WTC11 (cell line): Measurements from ENCODE around the gene CFAP20DC.

Experiments
- CTCF ChIP-seq: fragments of 200-600 bp; IDR thresholded peaks from 2 replicates; pipeline ENCODE4 v1.8.0; 2022; ENCODE audit warnings: antibody characterized with exemption
- MAX ChIP-seq: sonication (generic); formaldehyde crosslinking; IDR thresholded peaks from 2 replicates; pipeline ENCODE4 v1.8.0; 2022; ENCODE audit warnings: mild to moderate bottlenecking, missing genetic modification reagents
- NR3C1 ChIP-seq: sonication (generic); formaldehyde crosslinking; conservative IDR thresholded peaks from 2 replicates; pipeline ENCODE4 v1.8.1; 2023; ENCODE audit warnings: low read depth, mild to moderate bottlenecking, missing genetic modification reagents
- RORB ChIP-seq: fragments of 250-450 bp; sonication (Bioruptor Pico); IDR thresholded peaks from 2 replicates; pipeline ENCODE4 v1.9.0; 2021; ENCODE audit warnings: mild to moderate bottlenecking
- SP1 ChIP-seq: sonication (generic); formaldehyde crosslinking; conservative IDR thresholded peaks from 2 replicates; pipeline ENCODE4 v1.8.1; 2022; ENCODE audit warnings: missing genetic modification reagents
- USF2 ChIP-seq: sonication (generic); formaldehyde crosslinking; IDR thresholded peaks from 2 replicates; pipeline ENCODE4 v1.8.1; 2023; ENCODE audit warnings: mild to moderate bottlenecking, missing genetic modification reagents, moderate library complexity
- ZBTB21 ChIP-seq: sonication (generic); formaldehyde crosslinking; IDR thresholded peaks from 2 replicates; pipeline ENCODE4 v1.8.1; 2023; ENCODE audit warnings: mild to moderate bottlenecking, missing genetic modification reagents, borderline replicate concordance
- ZNF138 ChIP-seq: sonication (generic); formaldehyde crosslinking; conservative IDR thresholded peaks from 2 replicates; pipeline ENCODE4 v1.8.1; 2022; ENCODE audit warnings: mild to moderate bottlenecking, moderate library complexity, missing genetic modification reagents
- TF ChIP-seq, protein P1 (sequence below): sonication (generic); formaldehyde crosslinking; IDR thresholded peaks from 2 replicates; pipeline ENCODE4 v1.8.0; 2022; ENCODE audit warnings: mild to moderate bottlenecking, missing genetic modification reagents
- TF ChIP-seq, protein P2 (sequence below): sonication (generic); formaldehyde crosslinking; IDR thresholded peaks from 2 replicates; pipeline ENCODE4 v1.8.1; 2022; ENCODE audit warnings: low read depth, missing genetic modification reagents, borderline replicate concordance
- TF ChIP-seq, protein P3 (sequence below): sonication (generic); formaldehyde crosslinking; IDR thresholded peaks from 2 replicates; pipeline ENCODE4 v1.8.1; 2023; ENCODE audit warnings: mild to moderate bottlenecking, moderate library complexity, missing genetic modification reagents
- TF ChIP-seq, protein P4 (sequence below): sonication (generic); formaldehyde crosslinking; IDR thresholded peaks from 2 replicates; pipeline ENCODE4 v1.8.0; 2023; ENCODE audit warnings: missing genetic modification reagents

- TF ChIP-seq CTCF (no peak), MAX (CRISPR knock-in tag) (no peak), NR3C1 (CRISPR knock-in tag) (no peak), USF2 (no peak), ZNF138 (no peak), SP1 (CRISPR knock-in tag) (no peak), ZBTB21 (CRISPR knock-in tag) (no peak), RORB (CRISPR knock-in tag) (no peak)
- TF ChIP-seq, protein P1, sequence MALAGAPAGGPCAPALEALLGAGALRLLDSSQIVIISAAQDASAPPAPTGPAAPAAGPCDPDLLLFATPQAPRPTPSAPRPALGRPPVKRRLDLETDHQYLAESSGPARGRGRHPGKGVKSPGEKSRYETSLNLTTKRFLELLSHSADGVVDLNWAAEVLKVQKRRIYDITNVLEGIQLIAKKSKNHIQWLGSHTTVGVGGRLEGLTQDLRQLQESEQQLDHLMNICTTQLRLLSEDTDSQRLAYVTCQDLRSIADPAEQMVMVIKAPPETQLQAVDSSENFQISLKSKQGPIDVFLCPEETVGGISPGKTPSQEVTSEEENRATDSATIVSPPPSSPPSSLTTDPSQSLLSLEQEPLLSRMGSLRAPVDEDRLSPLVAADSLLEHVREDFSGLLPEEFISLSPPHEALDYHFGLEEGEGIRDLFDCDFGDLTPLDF (CRISPR knock-in tag), result no peak
- TF ChIP-seq, protein P2, sequence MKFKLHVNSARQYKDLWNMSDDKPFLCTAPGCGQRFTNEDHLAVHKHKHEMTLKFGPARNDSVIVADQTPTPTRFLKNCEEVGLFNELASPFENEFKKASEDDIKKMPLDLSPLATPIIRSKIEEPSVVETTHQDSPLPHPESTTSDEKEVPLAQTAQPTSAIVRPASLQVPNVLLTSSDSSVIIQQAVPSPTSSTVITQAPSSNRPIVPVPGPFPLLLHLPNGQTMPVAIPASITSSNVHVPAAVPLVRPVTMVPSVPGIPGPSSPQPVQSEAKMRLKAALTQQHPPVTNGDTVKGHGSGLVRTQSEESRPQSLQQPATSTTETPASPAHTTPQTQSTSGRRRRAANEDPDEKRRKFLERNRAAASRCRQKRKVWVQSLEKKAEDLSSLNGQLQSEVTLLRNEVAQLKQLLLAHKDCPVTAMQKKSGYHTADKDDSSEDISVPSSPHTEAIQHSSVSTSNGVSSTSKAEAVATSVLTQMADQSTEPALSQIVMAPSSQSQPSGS (CRISPR knock-in tag), result no peak
- TF ChIP-seq, protein P3, sequence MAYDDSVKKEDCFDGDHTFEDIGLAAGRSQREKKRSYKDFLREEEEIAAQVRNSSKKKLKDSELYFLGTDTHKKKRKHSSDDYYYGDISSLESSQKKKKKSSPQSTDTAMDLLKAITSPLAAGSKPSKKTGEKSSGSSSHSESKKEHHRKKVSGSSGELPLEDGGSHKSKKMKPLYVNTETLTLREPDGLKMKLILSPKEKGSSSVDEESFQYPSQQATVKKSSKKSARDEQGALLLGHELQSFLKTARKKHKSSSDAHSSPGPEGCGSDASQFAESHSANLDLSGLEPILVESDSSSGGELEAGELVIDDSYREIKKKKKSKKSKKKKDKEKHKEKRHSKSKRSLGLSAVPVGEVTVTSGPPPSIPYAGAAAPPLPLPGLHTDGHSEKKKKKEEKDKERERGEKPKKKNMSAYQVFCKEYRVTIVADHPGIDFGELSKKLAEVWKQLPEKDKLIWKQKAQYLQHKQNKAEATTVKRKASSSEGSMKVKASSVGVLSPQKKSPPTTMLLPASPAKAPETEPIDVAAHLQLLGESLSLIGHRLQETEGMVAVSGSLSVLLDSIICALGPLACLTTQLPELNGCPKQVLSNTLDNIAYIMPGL, result no peak
- TF ChIP-seq, protein P4, sequence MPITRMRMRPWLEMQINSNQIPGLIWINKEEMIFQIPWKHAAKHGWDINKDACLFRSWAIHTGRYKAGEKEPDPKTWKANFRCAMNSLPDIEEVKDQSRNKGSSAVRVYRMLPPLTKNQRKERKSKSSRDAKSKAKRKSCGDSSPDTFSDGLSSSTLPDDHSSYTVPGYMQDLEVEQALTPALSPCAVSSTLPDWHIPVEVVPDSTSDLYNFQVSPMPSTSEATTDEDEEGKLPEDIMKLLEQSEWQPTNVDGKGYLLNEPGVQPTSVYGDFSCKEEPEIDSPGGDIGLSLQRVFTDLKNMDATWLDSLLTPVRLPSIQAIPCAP (CRISPR knock-in tag), result no peak
Observed at GRCh38 chr3:58708116-58708791, 341.6 kb downstream of the CFAP20DC start.
